LoVo (cell line): ENCODE results near the gene RSPH6A.

Source experiments
- DNase-seq: peaks from one replicate; pipeline ENCODE4 v3.0.0-alpha.2; 2016; ENCODE audit warnings: low spot score

The RSPH6A gene

GRCh38 chr19:45814851-45815480, at the start of gene RSPH6A:
TSS of gene RSPH6A (minus strand) at chr19:45815308. CDS start at chr19:45815176, 132 bp downstream.
- DNase-seq: no peak

- no peak for DNase-seq
These were observed 49.5 kb upstream of the RSPH6A start for GRCh38 chr19:45864629-45865082.

GRCh38 chr19:45863840-45864628, 48.9 kb upstream of the RSPH6A start, which contains the start of gene FOXA3:
TSS of gene FOXA3 (plus strand) at chr19:45864326. CDS start at chr19:45864457, 131 bp downstream.
- peak; percentile 39 for DNase-seq

GRCh38 chr19:45863335-45863839, 48.3 kb upstream of the RSPH6A start:
- no peak for DNase-seq

- peak; percentile 98 for DNase-seq
These were observed 47.6 kb upstream of the RSPH6A start, which contains the start of gene SYMPK for GRCh38 chr19:45862564-45863334. TSS of gene SYMPK (minus strand) at chr19:45863147. CDS start at chr19:45854495, 8,652 bp downstream.

- no peak for DNase-seq
These were observed 47.1 kb upstream of the RSPH6A start for GRCh38 chr19:45862271-45862563.

- DNase-seq: no peak
These were observed 45.5 kb upstream of the RSPH6A start for GRCh38 chr19:45860359-45861259.

- no peak for DNase-seq
These were observed 39.2 kb upstream of the RSPH6A start for GRCh38 chr19:45854167-45854778.

GRCh38 chr19:45852983-45853382, 37.9 kb upstream of the RSPH6A start:
- no peak for DNase-seq

- DNase-seq: no peak
These were observed 37.1 kb upstream of the RSPH6A start for GRCh38 chr19:45852145-45852750.

GRCh38 chr19:45848922-45849321, 33.8 kb upstream of the RSPH6A start:
- DNase-seq: no peak

GRCh38 chr19:45847663-45848062, 32.6 kb upstream of the RSPH6A start:
- DNase-seq: no peak

GRCh38 chr19:45842198-45842597, 27.1 kb upstream of the RSPH6A start:
- DNase-seq: no peak

GRCh38 chr19:45834970-45835369, 19.9 kb upstream of the RSPH6A start:
- no peak for DNase-seq

- DNase-seq: no peak
These were observed 13.8 kb upstream of the RSPH6A start for GRCh38 chr19:45828945-45829344.

- DNase-seq: no peak
These were observed 13.4 kb upstream of the RSPH6A start for GRCh38 chr19:45828523-45828922.

GRCh38 chr19:45827459-45828093, 12.5 kb upstream of the RSPH6A start:
- no peak for DNase-seq

- no peak for DNase-seq
These were observed 11.8 kb upstream of the RSPH6A start for GRCh38 chr19:45826934-45827333.

- no peak for DNase-seq
These were observed 11.1 kb upstream of the RSPH6A start for GRCh38 chr19:45825917-45826893.
